H54 (cell line): Measurements from ENCODE around the gene C6orf163.

ENCODE experiments used
- DNase-seq: peaks from one replicate; pipeline ENCODE4 v3.0.0; 2011; ENCODE audit warnings: low spot score, mixed read lengths; ENCODE audit not compliant: insufficient read length
- FAIRE-seq: peaks from 3 replicates; lab custom pipeline; 2011; peaks lifted over from hg19 to GRCh38; lab: Jason Lieb, UNC
- POLR2A ChIP-seq: IDR thresholded peaks from 2 replicates; pipeline ENCODE4 v1.6.1; 2011; ENCODE audit warnings: low read depth, mild to moderate bottlenecking, low read length

C6orf163 gene

GRCh38 chr6:87340230-87340629 lies 4.4 kb upstream of the C6orf163 start:
- DNase-seq (no peak), FAIRE-seq (no peak)
- TF ChIP-seq POLR2A: no peak

GRCh38 chr6:87341158-87341557 lies 3.5 kb upstream of the C6orf163 start:
- no peak for DNase-seq
- no peak for FAIRE-seq
- TF ChIP-seq POLR2A: no peak

GRCh38 chr6:87341899-87342298 lies 2.7 kb upstream of the C6orf163 start:
- FAIRE-seq: no peak
- no peak for TF ChIP-seq POLR2A
- no peak for DNase-seq

- no peak for TF ChIP-seq POLR2A
- FAIRE-seq: no peak
- DNase-seq: no peak
These were observed 1.8 kb upstream of the C6orf163 start for GRCh38 chr6:87342829-87343228.

GRCh38 chr6:87346700-87347099 lies 2.1 kb downstream of the C6orf163 start:
- FAIRE-seq: no peak

GRCh38 chr6:87349896-87350295 lies 5.3 kb downstream of the C6orf163 start:
- no peak for FAIRE-seq

More at GRCh38 chr6:87346700-87347099, 2.1 kb downstream of the C6orf163 start:
- TF ChIP-seq POLR2A: no peak
- DNase-seq: no peak

GRCh38 chr6:87350516-87350915 lies 5.9 kb downstream of the C6orf163 start:
- no peak for DNase-seq
- no peak for FAIRE-seq
- no peak for TF ChIP-seq POLR2A

More at GRCh38 chr6:87349896-87350295, 5.3 kb downstream of the C6orf163 start:
- DNase-seq: no peak
- no peak for TF ChIP-seq POLR2A

GRCh38 chr6:87351583-87351982 lies 7.0 kb downstream of the C6orf163 start:
- FAIRE-seq: no peak
- DNase-seq: no peak
- no peak for TF ChIP-seq POLR2A

- no peak for TF ChIP-seq POLR2A
- FAIRE-seq (no peak), DNase-seq (no peak)
These were observed 11.6 kb downstream of the C6orf163 start for GRCh38 chr6:87356181-87356580.

- FAIRE-seq (no peak), DNase-seq (no peak)
- no peak for TF ChIP-seq POLR2A
These were observed 13.0 kb downstream of the C6orf163 start for GRCh38 chr6:87357479-87358196.

- no peak for FAIRE-seq
These were observed 20.1 kb downstream of the C6orf163 start for GRCh38 chr6:87364602-87365252.

GRCh38 chr6:87366072-87366827 lies 21.6 kb downstream of the C6orf163 start:
- FAIRE-seq (no peak), DNase-seq (no peak)
- no peak for TF ChIP-seq POLR2A

More at GRCh38 chr6:87364602-87365252, 20.1 kb downstream of the C6orf163 start:
- no peak for TF ChIP-seq POLR2A
- no peak for DNase-seq

GRCh38 chr6:87366899-87367298 lies 22.3 kb downstream of the C6orf163 start:
- FAIRE-seq: no peak
- no peak for DNase-seq
- no peak for TF ChIP-seq POLR2A

GRCh38 chr6:87373377-87373776 lies 28.8 kb downstream of the C6orf163 start:
- DNase-seq: no peak
- FAIRE-seq: no peak
- no peak for TF ChIP-seq POLR2A
